ENCODE measurements around the gene KIAA0586. TPM values are rescaled to one million over a fixed set of nuclear protein-coding genes. Genes with fewer than 3 reads are reported as not detected.

KIAA0586 gene
- total and polyA plus RNA-seq, 2 donors (not counting 3 experiments of a cell fraction or from before 2014, with no cell fraction given), result 7.4 to 25.9 TPM

GRCh38 chr14:58476320-58476719 lies 48.8 kb downstream of the KIAA0586 start:
- Histone ChIP-seq H3K36me3 (ENCODE audit: control insufficient read depth in 2 of 2, extremely low read depth in 1 of 2, insufficient read depth in 2 of 2, low read length in 2 of 2) (peaks cover 0 to 3% of the 10 kb centered on the region in 2 experiments), H3K9ac (replicated peaks; ENCODE audit: extremely low read depth, insufficient read depth, low read length) (no peak overlapping the region), H3K4me3 (replicated peaks in 1 of 3; ENCODE audit: insufficient read depth in 1 of 3, low read depth in 1 of 3, low read length in 3 of 3) (no peak overlapping the region), H4K20me1 (replicated peaks; ENCODE audit: control insufficient read depth, extremely low read depth, insufficient read depth, low read length) (no peaks in the 10 kb centered on the region), H3K4me1 (ENCODE audit: control insufficient read depth, extremely low read depth, insufficient read depth, low read length) (no peaks in the 10 kb centered on the region), H3K27ac (ENCODE audit: insufficient read depth, low read depth, low read length) (no peak overlapping the region), H3K9me3 (replicated peaks; ENCODE audit: control insufficient read depth, insufficient read depth, low read length) (no peaks in the 10 kb centered on the region), H3K4me2 (ENCODE audit: insufficient read depth, low read length) (no peak overlapping the region), H3K27me3 (ENCODE audit: control insufficient read depth in 2 of 2, insufficient read depth in 2 of 2, low read length in 2 of 2) (no peaks in the 10 kb centered on the region), H2AFZ (ENCODE audit: low read depth, low read length) (no peak overlapping the region), H3K9me1 (replicated peaks; ENCODE audit: control insufficient read depth, extremely low read depth, insufficient read depth, low read length) (no peaks in the 10 kb centered on the region), H3K79me2 (ENCODE audit: control insufficient read depth, insufficient read depth, low read length) (no peaks in the 10 kb centered on the region)
- POLR2A ChIA-PET, result interaction anchor here (0.7 kb wide), 1 partner anchor 119 kb away, joined by 10 read pairs; no protein-coding TSS in a partner anchor
- FAIRE-seq (no peak), DNase-seq (ENCODE audit: low read depth, low spot score) (no peak)
- CTCF ChIA-PET, result interaction anchor here (1.2 to 1.6 kb wide), 2 partner anchors 21 to 25 kb away, joined by 3 to 5 read pairs; no protein-coding TSS in a partner anchor
- TF ChIP-seq EZH2 (IDR thresholded peaks at IDR 0.05; ENCODE audit: borderline replicate concordance, low read depth, low read length, severe bottlenecking), result no peak
- no peak for TF ChIP-seq FOS (IDR thresholded peaks at IDR 0.05; ENCODE audit: borderline replicate concordance, insufficient read depth, low read length)
- TF ChIP-seq CTCF (IDR thresholded peaks at IDR 0.05; ENCODE audit: extremely low read depth in 1 of 2, insufficient read depth in 1 of 2, low read depth in 1 of 2, low read length in 2 of 2), result no peak
- no peak for TF ChIP-seq POLR2AphosphoS5 (IDR thresholded peaks at IDR 0.05; ENCODE audit: insufficient read depth, low read depth, low read length)
- TF ChIP-seq MYC (IDR thresholded peaks at IDR 0.05; ENCODE audit: low read depth, low read length), result no peak
- TF ChIP-seq GATA2 (IDR thresholded peaks at IDR 0.05; ENCODE audit: insufficient read depth, insufficient read length, low read depth, low read length), result no peak
- TF ChIP-seq JUN (IDR thresholded peaks at IDR 0.05; ENCODE audit: borderline replicate concordance, insufficient read depth, insufficient read length, low read depth), result no peak
- TF ChIP-seq POLR2A (IDR thresholded peaks at IDR 0.05; ENCODE audit: low read depth, low read length), result no peak
- no peak for TF ChIP-seq MAX (IDR thresholded peaks at IDR 0.05; ENCODE audit: insufficient read depth, insufficient read length)
- dilution Hi-C loops (cut with MboI; ENCODE audit: extremely low pct_ligation_motif_present, low sequenced_read_pairs) (no loop called here), intact Hi-C loops (cut with micrococcal nuclease) (no loop called here)
- BruUV-seq (replicated peaks), result no TSS peak
